Measurements from ENCODE around the gene NXNL1.

- no peak for TF ChIP-seq CTCF (IDR thresholded peaks at IDR 0.05)
- TF ChIP-seq POLR2A (IDR thresholded peaks at IDR 0.05) = no peak
- no peak for TF ChIP-seq POLR2AphosphoS5 (IDR thresholded peaks at IDR 0.05)
These were observed 8.4 kb upstream of the NXNL1 start for GRCh38 chr19:17469092-17469480.
